Fibroblast of mammary gland (primary cell): ENCODE measurements around the gene FLT1.
A peak's percentile ranks its signal among the peaks of the same experiment; 100 is the strongest.

ENCODE experiments used
- DNase-seq: peaks from one replicate; pipeline ENCODE4 v3.0.0-alpha.2; 2010; ENCODE audit warnings: low read depth
- H3K4me3 ChIP-seq: 2 replicates; pipeline ENCODE4 v1.5.1; 2011; ENCODE audit warnings: low read depth, mild to moderate bottlenecking, low read length, moderate library complexity; ENCODE audit not compliant: control insufficient read depth
- TF ChIP-seq, protein P1 (sequence below): conservative IDR thresholded peaks from 2 replicates; pipeline ENCODE4 v1.5.1; 2011; ENCODE audit warnings: low read depth, low read length, inconsistent platforms; ENCODE audit not compliant: control insufficient read depth, insufficient read depth

Gene FLT1

DNA sequence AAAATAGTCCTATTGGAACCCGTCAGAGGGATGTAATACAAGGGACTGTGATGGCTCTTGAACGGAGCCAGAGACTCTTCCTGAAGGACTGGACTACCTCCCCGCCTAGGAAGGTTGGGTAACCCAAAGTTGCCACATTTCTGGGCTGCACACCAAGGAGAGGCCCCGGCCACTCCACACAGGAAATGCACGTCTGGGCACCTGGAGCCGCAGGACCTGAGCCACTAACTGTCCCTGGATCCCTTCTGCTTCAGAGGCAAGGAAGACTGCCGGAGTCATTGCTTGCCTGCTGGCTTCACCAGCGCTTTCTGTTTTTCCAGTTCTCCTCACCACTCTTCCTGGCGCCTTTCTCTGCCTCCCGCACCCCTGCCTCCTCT is 1.2 kb upstream of the FLT1 start:
- no peak overlapping the region for H3K4me3 ChIP-seq
- DNase-seq = no peak
- TF ChIP-seq, protein P1, sequence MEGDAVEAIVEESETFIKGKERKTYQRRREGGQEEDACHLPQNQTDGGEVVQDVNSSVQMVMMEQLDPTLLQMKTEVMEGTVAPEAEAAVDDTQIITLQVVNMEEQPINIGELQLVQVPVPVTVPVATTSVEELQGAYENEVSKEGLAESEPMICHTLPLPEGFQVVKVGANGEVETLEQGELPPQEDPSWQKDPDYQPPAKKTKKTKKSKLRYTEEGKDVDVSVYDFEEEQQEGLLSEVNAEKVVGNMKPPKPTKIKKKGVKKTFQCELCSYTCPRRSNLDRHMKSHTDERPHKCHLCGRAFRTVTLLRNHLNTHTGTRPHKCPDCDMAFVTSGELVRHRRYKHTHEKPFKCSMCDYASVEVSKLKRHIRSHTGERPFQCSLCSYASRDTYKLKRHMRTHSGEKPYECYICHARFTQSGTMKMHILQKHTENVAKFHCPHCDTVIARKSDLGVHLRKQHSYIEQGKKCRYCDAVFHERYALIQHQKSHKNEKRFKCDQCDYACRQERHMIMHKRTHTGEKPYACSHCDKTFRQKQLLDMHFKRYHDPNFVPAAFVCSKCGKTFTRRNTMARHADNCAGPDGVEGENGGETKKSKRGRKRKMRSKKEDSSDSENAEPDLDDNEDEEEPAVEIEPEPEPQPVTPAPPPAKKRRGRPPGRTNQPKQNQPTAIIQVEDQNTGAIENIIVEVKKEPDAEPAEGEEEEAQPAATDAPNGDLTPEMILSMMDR = no peak

GRCh38 chr13:28495538-28496187 is 735 bp upstream of the FLT1 start:
- DNase-seq = no peak
- no peak overlapping the region for H3K4me3 ChIP-seq
- TF ChIP-seq, protein P1 = no peak

GRCh38 chr13:28494504-28494777 is 487 bp downstream of the FLT1 start:
- no peak for DNase-seq
- TF ChIP-seq, protein P1 = no peak
- no peak overlapping the region for H3K4me3 ChIP-seq

GRCh38 chr13:28493740-28494503 is 1.0 kb downstream of the FLT1 start:
- H3K4me3 ChIP-seq = peak overlapping the region; percentile 13
- TF ChIP-seq, protein P1 = no peak
- no peak for DNase-seq

- DNase-seq = no peak
- H3K4me3 ChIP-seq = no peak overlapping the region
- TF ChIP-seq, protein P1 = no peak
Measured at GRCh38 chr13:28492569-28493367, 2.2 kb downstream of the FLT1 start.

DNA sequence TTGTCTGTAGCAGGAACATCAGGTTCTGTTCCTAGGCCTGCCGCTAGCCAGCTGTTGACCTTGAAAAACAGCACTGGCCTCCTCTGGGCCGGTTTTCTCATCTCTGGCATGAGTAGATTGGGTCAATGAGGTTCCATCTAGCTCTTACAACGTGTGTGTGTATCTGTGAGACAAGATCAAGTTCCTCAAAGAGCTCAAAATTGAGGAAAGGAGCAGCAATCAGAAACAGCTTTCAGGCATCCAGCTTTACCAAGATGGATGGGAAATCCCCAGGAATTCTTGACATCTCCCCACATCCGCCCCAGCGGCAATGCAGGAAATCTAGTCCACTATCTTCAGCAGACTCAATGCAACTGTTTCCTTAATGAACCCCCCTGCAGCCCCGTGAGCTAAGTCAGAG is 4.9 kb downstream of the FLT1 start:
- TF ChIP-seq, protein P1 = no peak
- no peak overlapping the region for H3K4me3 ChIP-seq
- no peak for DNase-seq
